Anterior cingulate cortex (tissue), 58 donors: ENCODE results near the gene CACNA2D1.

Source experiments
- DNase-seq, 58 donors: peaks; one replicate each; lab custom pipeline; 2025; lab: John Stamatoyannopoulos, UW

Gene CACNA2D1

DNA sequence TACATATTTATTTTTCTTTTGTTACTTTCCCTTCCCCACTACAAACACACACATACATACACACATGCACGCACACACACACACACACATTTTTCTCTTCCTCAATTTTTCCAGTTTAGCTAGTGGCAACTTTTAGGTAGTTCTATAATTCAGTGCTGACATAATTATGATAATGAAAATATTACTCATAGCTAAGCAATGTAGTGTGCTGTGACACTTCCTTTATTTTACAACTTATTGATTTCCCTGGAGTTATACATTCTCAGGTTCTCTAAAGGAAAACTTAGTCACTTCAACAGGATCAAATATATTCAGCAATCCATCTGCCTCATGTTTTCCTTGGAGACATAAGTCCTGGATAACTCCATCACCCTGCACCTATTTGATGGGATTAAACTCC lies 151.6 kb downstream of the CACNA2D1 start:
- no peak for DNase-seq

DNA sequence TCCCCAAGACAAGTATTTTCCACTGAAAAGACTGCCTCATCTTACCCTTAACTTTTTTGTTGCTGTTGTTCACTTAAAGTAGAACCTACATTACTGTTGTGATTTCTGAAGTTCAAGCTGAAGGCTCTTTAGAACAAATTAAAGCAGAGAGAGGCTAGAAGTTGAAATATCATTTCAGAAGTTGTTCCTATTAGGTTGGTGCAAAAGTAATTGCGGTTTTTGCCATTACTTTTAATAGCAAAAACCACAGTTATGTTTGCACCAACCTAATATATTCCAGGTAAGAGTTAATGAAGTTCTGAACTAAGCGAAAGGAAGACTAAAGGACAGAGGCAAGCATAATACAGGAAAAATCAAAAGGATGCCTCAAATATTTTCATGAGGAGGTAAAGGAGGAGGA lies 153.7 kb downstream of the CACNA2D1 start:
- no peak for DNase-seq

DNA sequence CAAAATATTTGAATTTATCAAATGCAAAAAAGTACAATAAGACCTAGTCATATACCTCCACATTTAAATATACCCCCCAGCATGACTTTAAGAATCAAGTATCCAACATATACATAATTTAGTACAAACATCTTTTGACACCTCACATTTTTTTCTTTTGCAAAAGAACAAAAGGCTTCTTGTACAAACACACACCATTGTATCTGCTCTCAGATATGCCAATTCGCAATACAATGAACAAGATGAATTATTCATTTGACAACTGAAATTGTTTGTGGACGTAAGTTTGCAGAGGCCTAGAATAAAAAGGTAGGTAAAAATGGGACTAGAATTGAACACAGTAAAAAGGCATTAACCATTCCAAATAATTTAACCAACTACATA lies 154.4 kb downstream of the CACNA2D1 start:
- peak in 1 of 58 donors; percentile 29 for DNase-seq

DNA sequence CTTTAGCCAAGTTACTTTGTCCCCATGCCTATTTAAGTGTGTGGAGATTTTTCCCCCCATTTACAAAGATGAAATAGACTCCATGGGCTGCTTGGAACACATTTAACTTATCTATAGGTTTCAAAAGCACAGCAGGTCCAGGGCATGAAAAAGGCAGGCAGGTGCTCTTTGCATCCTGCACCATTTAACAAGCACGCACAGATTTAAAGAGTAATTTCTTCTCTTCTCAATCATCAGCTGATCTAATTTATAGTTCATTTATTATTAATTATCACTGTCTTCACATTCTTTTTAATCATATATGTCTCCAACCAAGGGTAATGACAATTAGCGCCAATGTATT lies 156.8 kb downstream of the CACNA2D1 start:
- no peak for DNase-seq

DNA sequence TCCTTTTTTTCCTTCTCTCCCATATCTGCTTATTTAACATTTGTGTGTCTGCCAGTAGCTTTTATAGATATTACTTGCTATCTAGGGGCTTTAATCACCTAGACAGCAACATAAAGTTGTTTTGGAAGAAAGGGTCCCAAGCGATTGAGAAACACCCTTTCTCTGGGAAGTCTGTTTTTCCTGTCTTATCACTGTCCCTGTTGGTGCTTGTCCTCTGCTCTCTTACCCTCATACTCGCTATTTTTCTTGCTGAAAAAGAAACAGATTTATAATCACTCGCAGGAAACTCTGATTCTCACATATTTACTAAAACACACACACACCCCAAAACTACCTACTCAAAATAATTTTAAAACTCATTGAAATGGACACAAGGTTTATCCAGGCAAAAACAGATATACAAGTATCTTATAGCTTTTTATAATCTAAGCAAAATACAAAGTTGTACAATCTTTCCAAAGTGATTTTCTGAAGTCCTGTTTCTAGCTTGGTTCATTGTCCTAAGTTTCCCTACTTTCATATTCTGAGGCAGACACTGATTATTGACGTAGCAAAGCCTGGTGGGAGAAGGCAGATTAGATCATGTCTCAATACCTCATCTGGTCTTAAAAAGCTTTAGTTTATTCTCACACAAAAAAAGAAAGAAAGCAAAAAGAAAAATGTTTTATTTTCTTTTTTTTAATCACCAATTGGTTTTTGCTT lies 157.3 kb downstream of the CACNA2D1 start:
- no peak for DNase-seq

DNA sequence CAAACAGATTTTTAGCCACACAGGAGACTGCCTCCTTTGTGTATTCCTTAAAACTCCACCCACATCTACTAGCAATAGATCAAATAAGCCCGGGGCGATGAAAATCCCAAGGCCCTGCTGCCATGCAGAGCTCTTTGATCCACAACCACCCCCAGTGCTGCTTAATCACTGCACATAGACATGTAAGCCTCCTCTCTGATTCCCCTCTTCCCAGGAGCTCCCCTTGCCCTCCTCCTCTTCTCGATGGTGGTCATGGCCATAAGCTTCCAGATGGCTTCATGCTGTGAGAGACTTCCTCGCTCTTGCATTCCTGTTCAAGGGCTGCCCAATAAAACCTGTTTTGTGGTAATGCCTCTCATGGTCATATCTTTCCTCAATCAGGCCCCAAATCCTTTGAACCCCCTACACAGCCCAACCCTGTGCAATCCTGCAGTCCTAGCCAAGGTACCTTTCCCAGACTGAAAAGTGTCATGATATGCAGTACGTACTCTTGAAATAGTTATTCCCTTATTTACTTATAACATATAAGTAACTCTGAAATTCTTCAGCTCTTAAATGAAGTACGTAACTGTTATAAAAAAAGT lies 158.5 kb downstream of the CACNA2D1 start:
- no peak for DNase-seq

DNA sequence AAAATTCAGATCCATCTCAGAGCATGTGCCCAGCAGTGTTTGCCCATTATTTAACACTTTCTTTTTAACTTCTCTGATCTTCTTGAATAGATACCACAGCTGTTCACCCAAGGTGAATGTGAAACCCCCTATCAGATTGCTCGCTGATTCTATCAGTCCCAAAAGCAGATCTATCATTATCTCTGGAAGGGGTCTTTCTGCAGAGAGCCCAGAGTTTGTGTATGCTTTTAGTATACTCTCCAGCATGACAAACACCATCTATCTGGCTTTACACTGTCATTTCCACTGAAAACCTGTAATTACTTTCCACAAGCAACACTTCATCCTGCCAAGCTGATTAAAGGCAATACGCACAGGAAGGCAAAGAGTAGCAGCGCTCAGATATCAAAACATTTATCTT lies 168.2 kb downstream of the CACNA2D1 start:
- DNase-seq: no peak

DNA sequence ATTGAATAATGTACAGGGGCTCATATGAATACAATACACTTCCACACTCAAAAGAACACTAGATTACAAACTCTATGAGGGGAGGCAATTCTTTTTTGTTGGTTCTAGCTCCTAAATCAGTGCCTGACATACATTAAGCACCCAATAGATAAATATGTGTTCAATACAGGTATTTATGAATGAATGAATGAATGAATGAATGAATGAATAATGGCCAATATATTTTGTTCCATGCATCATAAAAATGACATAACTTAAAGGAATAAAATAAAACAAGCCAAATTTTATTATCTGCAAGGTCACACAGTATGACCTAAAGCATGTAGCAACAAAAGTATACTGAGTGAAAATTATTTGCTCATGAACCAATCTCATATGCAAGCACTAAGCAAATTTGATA lies 168.9 kb downstream of the CACNA2D1 start:
- DNase-seq: no peak

DNA sequence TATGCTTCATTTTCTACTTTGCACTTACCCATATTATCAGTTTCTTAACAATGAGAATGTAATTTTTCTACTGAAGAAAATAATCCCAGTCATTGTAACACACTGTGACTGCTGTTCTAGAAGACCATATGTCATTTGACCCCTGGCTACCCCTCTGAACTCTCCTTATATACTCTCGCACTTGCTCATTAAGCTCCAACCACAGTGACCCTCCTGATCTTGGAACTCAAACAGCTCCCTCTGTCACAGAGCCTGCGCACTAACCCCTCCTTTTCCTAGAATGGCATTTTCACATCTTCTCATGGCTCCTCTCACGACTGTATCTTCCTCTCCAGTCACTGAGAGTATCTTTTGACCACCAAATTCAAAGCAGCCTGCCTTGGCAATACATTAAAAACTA lies 169.7 kb downstream of the CACNA2D1 start:
- no peak for DNase-seq

DNA sequence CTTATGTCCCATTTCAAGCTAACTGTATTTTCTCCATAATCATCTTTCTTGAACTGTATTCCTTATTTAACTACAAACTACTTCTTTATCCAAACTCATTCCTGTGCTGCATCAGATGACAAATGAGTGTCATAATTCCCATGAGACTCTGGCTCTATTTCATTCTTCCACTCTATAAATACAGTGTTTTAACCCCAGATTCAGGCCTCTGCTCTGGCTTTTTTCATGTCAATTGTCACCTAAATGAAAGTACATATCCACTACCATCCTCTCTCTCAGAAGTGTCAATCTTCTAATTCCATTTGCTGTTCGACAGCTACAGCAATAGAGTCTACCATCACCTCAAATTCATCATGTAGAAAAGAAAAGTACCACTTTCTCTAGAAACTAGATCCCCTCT lies 172.7 kb downstream of the CACNA2D1 start:
- no peak for DNase-seq

DNA sequence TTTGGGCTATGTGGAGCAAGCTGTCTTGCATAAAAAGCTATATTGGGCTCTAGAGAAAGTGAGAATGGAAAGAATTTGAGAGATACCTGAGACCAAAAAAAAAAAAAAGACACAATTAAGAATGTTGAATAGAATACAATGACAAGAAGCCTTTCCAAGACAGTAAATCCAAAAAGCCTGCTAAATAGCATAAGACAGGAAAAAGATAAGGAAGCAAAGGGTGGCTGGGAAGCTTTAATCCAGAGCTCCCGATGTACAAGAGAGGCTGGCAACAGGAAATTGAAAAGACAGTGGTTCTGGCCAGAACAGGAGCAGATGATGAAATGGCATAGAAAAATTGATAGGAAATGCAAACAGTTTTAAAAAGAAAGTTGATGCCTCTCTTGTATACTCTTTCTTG lies 174.9 kb downstream of the CACNA2D1 start:
- no peak for DNase-seq

DNA sequence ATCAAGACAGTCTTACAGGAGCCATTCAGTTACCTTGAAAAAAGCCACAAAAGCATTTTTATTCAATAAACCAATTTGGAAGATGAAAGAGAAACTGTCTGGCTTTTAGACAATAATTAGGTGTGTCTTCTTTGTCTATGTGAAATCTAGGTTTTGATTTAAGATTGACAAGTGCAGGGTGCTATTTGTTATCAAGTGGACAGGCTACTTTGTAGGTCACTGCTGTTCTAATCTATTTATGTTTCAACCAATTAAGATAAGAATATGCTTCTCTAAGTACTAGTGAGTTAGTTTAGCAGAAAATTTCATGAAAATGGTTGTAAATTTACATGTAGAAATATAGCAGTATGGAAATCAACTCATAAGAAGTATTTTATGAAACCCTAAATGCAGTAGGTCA lies 177.5 kb downstream of the CACNA2D1 start:
- no peak for DNase-seq

DNA sequence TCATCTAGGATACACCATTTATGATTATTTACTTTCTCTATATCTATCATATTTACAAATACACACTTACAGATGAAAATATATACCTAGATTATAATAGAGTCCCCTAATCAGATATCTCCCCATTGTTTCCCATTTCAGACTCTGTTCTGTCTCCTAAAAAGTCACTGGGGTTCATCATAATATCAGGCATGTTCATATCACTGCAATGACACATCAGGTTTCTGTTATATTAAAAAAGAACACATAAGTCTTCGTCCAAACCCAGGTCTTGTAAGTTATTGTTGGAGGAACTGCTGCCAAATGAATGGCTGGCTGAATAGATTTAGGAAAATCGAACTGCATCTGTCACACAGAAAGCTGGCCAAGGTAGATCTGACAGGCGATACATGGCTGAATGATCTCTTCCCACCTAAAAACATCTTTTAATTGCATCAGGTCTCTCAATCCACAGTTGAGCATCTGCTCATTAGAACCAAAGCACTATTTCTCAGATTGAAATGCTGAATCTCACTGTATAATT lies 178.7 kb downstream of the CACNA2D1 start:
- no peak for DNase-seq

DNA sequence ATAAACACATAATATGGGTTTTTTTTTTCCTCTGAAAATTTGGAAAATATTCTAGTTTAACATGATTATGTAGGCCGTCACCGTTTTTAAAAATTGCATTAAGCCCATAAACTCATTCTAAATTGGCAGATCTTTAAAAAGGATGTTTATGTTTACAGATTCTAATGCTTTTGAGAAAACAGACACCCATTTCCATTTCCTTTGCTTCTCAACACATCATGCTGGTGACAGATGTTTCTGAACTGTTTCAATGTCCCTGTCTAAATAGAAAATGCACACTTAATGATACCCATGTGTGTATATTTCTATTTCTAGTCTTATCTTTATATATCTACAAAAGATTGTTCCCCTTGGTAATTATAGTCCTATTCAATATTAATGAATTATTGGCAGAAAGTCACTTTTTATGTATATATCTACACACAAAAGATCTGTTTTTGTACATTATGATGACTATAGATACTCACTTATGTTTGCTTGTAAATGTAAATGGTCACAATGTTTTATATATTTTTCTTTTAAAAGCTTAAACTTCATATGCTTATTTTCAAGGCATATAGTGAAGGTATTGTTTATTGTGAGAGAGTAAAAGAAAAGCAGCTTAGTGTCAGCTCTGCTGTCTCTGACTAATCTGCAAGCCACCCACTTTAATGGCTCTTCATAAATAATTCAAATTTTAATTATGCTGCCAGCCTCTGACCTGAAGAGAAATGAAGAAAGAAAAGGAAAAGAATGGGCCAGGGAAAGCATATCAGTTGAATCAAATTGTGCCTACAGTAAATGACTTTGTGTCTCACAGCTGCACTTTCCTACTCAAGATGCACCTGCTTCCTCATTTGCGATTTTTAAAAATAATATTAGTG lies 179.4 kb downstream of the CACNA2D1 start:
- no peak for DNase-seq

DNA sequence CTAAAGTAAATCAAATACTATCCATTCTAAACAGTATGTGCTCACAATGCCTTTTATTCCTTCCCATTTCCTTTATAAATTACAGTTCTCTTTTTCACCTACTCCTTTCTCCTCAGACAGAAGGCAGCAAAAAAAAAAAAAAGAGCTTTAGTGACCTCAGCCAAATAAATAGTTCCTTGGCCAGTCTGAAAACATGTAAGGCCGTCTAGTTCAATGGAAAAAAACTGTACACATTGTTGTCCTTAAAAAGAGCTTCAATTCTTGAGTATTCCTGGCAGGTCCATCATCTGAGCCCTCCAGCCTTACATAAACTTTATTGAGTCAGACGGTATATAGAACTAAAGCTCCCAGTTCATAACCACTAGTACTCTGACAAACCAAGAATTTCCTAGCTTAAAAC lies 185.4 kb downstream of the CACNA2D1 start:
- no peak for DNase-seq

DNA sequence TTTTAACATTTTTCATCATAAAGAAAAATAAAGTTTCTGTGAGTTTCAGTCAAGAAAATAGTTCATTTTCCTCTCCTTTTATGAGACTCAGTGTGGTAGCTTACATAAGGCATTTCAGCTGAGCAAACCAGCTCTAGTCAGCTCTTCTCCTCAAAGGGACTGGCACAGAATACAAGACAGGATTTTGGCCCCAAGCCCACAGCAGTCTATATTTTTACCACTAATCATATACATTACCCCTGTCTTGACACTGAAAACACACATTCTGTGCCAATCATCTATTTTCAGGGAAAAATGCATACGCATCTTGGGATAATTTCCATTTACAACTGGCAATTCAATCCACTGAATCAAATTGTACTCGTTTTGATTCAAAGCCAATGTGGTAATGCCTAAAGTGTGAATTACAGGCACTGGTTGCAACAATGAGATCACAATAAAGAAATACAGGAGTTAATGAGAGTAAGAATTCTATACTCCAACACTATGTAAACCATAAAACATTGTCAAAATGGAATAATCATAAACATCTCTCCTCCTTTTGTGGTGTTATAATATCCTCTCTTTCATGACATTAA lies 186.4 kb downstream of the CACNA2D1 start:
- peak in 25 of 58 donors; percentile 2 to 48 (median 11) for DNase-seq

DNA sequence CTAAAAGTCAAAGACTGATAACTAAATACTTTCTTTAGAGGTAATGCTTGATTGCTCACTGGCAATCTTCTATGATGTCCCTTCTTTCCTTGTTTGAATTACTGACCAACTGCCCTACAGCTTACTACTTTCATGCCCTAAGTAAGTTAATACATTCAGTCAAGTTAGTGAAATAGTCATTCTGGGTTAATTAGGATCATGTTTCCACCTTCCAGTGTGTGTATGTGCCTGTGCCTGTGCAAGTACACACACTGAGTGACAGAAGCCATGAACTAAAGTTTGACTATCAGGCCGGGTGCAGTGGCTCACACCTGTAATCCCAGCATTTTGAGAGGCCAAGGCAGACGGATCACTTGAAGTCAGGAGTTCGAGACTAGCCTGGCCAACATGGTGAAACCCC lies 187.9 kb downstream of the CACNA2D1 start:
- no peak for DNase-seq

DNA sequence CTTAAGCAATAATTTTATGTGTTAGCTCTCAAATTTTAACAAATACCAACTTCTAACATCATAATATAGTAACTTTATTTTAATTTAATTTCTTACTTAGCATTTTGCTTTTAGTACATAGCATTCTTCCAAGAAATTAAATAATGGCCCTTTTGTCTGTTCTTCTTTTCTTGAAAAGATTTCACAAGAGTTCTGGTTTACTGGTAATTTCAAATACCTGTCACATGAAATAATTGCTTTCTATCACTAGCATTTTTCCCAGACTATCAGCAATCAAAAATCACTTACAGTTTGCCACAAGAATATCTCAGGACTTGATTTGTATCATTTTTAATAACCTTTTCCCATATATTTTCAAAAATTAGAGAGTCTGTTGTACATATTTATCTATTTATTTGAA lies 193.0 kb downstream of the CACNA2D1 start:
- DNase-seq: no peak

DNA sequence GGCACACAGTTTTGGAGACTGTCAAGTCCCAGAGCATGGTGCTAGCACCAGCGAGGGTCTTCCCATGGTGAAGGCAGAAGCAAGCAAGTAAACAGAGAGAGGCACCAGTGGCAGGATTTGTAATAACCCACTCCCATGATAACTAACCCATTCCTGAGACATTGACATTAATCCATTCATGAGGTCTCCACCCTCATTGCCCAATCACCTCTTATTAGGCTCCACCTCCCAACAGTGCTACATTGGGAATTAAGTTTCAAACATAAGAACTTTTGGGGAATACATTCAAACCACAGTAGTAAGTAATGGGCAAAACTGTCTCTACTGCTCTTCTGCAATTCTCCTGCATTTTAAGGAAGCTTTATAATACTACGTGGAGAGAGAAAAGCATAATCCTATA lies 193.6 kb downstream of the CACNA2D1 start:
- no peak for DNase-seq

DNA sequence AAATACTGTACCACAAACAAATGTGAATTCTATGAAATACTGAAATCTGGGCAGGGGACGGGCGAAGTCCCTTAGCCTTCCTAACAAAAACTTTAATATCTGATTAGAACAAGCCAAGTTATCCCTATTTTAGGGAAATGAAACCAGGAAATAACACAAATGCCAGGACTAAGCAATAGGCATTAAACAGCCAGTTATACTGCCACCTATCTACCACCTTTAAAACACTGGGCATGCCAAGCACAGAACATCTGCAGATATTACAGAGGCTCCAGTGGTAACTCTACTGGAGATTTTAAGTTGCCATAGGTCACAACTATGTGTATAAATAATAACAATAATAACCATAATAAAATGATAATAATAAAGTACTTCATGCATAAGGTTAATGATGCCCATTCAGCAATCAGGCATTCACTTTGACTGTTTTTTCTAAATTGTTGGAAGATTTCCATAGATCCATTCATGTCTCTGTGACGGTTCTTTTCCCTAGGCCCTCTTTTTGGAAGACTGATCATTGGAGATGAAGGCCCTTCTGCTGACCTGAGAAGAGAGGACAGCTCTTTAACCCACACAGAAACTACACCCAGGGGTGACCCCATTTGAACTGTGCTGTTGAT lies 195.7 kb downstream of the CACNA2D1 start:
- peak in 1 of 58 donors; percentile 11 for DNase-seq
